NCI-H128 (cell line): ENCODE results near the gene PDSS1.
"Not testable (repeated sequence)": the region's sequence is repeated elsewhere in the genome, so short reads cannot be mapped to it uniquely, and the experiment has no call there.

Experiments
- DNase-seq: peaks from one replicate; lab custom pipeline; 2025; ENCODE audit not compliant: unreplicated experiment; lab: John Stamatoyannopoulos, UW

The PDSS1 gene, protein sequence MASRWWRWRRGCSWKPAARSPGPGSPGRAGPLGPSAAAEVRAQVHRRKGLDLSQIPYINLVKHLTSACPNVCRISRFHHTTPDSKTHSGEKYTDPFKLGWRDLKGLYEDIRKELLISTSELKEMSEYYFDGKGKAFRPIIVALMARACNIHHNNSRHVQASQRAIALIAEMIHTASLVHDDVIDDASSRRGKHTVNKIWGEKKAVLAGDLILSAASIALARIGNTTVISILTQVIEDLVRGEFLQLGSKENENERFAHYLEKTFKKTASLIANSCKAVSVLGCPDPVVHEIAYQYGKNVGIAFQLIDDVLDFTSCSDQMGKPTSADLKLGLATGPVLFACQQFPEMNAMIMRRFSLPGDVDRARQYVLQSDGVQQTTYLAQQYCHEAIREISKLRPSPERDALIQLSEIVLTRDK

DNA sequence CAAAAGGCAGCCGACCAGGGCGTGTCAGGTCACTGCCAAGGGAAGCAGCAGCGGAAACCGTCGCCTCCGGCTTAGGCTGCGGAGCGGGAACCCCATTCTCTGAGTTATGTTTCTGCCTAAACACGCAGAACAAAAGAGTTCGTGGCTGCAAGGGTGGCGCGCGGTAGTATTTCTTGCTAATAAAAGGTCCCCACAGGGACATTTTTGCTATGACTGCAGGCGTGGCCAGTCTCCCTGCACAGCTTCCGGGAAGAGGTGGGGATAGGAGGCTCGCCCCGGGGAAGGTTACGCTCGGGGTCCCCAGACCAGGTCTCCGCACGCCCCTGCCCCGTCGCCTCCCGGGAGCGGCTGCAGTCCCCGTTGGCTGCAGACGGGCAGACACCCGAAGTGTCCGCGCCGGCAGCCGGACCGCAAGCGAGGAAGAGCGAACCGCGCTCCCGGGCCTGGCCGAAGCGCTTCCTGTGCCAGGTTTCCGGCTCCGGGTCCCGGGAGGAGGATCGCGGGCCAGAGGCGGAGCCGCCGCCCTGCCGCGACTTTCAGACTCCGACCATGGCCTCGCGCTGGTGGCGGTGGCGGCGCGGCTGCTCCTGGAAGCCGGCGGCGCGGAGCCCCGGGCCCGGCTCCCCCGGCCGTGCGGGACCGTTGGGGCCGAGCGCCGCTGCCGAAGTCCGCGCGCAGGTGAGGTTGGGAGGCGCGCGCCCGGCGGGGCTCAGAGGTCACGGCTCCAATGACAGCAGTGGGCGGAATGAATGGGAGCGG lies at the start of gene PDSS1:
Gene PDSS1 (plus strand): TSS at position 539 of the 759 bp plus-strand sequence. CDS start 11 bp downstream, at position 550.
- no peak for DNase-seq

DNA sequence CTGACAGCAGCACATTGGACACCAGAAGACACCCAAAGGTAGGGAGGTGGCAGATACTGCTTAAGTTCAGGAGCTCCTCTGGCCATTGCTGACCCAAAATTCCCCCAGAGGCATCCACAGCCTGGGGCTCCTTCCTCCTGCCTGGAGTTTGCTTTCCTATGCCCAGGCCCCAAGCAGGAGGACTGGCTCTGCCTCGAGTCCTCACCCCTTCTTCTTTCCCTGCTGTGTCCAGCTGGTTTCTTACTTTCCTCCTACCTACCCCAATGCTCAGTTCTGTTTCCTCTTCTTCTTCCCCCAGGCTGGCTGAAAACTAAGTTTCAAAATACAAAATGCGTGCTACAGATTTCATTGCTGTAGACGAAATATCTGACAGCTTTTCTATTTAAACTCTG lies 49.3 kb upstream of the PDSS1 start:
- DNase-seq, result not testable (repeated sequence)

DNA sequence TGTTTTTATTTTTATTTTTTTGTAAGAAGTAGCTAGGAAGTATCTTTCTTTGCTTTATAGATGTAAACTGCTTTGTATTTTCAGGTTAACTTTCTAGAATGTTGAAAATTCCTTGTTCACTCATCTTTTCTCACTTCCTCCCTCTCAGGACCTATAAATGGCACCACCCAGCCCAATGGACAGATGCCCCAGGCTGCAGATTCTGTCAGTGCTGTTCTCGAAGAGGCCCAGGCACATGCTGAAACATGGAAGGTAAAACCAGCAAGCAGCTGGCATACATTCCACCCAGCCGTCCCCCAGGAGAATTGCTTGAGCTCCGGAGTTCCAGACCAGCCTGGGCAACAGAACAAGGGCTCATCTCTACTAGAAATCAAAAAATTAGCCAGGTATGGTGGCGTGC lies 47.1 kb upstream of the PDSS1 start:
- no peak for DNase-seq

DNA sequence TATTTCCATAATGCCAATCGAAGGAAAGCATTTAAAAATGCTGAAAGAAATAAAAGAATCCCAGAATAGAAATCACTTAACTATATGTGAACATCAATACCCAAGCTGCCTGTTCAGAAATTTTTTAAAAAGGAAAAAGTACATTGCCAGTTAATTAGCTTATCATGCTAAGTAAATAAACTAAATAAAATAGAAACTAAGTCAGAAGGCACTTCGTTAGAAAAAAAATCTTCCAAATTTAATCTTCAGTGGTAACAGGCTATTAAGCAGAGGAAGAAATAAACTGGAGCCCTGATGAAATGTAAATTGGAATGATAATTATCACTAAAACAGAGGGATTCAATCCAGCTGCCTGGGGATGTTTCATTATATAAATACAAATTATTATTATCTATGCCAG lies 46.0 kb upstream of the PDSS1 start:
- not testable (repeated sequence) for DNase-seq

DNA sequence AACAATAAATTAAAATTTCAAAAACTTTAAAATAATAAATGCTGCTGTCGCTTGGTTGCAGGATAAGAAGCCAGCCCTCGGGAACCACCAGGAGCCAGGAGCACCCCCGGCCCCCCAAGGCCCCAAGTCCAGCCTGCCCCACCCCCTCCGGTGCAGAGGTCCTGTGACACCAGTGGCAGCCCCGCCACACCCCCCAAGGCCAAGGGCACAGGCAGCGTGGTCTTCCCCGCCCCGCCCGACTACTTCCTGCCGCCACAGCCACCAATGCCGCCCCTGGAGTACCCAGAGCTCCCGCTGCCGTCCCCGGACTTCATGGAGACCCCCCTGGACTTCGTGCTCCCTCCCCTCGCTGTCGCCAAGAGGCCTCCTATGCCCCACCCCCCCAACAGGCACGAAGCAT lies 44.5 kb upstream of the PDSS1 start:
- DNase-seq, result no peak

DNA sequence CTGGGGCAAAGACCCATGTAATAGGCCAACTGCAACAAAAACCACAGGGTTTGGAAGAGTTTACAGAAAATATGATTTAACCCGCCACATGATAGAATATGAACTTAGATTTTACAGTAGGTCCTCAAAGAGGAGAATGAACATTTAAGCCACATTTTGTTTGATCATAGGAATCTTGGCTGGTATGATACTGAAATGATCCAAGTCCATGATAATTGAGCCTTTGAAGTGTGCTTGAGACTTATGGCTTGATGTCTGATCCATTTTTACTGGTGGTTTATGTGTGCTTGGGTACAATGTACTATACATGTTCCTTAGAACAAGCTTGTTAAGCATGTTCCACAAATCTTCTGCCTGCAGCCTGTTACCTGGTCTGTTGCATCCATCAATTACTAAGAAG lies 41.8 kb upstream of the PDSS1 start:
- DNase-seq, result no peak

DNA sequence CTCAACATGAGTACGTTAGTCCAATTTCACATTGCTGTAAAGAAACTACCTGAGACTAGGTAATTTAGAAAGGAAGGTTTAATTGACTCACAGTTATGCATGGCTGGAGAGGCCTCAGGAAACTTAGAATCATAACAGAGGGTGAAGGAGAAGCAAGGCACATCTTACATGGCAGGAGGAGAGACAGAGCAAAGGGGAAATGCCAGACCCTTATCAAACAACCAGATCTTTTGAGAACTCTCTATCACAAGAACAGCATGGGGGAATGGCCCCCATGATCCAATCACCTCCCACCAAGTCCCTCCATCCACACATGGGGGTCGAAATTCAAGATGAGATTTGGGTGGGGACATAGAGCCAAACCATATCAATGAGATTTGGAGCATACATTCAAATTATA lies 34.6 kb upstream of the PDSS1 start:
- DNase-seq, result no peak

DNA sequence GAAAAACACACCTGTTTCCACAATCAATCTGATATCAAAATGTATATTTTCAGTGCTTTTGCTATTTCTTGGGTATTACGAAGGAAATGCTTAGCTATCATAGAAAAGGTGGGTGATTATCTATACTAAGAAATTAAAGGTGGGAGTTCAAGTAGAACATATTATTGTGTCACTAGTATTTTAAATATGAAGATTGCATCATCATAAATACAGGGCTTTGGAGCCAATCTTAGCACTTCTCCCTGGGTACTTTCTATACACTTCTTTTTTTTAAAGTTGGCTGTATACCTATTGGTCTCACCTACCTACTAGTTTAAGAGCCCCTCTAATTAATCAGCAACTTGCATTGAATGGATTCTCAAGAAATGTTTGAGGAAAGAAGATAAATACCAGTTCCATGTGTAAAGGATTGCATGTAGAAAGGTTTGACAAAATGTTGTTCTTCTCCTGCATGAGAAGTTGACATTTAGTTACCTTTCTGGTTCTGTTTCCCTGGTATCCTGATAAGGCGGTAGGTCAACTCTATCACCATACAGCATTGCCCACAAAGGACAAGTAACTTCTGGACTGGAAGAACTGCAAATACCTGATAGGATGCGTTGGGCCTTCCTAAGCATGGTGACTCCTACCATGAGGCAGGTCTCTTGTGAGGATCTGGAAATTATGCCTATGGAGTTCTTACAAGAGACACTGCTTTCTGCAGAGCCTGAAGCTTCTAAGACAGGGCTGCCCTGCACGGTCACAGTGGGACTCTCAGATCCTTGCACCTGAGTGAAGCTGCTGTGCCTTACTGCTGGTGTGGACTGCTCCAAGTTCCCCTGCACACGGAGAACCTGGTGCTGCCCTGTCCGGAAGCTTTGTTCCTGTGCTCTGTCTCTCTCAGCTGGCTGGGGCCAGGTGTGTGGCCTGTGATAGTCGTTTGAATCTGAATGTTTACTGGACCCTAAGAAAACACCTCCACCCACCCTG lies 32.1 kb upstream of the PDSS1 start:
- DNase-seq, result no peak

DNA sequence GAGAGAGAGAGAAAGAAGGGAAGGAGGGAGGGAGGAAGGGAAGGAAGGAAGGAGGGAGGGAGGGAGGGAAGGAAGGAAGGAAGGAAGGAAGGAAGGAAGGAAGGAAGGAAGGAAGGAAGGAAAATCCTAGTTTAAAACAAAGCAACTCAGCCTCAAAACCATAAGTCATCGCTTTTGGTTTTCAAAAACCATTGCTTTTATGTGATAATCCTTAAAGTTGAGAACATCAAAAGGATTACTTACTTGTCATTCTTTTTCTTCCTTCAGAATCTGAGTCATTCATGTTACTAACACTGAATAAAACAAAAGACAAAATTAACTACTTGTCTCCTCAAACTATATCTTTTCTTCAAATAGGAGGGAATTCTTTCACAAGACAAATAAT lies 21.6 kb upstream of the PDSS1 start:
- DNase-seq, result no peak

DNA sequence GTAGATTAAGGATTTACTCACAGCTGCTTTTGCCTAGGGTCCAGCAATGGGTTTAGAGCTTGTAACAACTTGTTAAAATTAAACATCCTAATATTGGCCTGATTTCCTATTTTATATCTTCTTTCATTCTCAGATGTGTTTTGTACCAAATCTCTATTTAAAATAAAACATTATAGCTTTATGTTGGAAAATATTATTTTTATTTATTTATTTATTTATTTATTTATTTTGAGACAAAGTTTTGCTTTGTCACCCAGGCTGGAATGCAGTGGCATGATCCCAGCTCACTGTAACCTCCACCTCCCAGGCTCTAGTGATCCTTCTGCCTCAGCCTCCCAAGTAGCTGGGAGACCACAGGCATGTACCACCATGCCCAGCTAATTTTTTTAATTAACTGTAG lies 17.9 kb upstream of the PDSS1 start:
- DNase-seq, result no peak

DNA sequence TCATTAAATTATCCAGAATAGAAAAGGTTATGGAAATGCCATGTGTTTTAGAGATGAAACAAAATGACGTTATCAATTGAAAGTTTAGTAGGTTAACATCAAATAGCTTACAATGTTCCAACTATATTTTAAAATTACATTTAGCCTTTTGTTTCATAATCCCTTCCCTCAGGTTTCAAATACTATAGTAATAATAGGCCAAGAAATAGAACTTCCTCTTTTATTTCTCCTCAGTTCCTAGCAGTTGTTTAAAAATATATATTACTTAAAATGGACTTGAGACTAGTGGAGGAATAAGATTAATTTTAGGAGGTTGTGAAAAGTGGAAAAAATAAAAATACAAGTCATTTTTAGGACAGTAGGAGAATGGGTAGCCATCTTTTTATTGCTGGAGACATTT lies 16.4 kb upstream of the PDSS1 start:
- DNase-seq, result no peak

DNA sequence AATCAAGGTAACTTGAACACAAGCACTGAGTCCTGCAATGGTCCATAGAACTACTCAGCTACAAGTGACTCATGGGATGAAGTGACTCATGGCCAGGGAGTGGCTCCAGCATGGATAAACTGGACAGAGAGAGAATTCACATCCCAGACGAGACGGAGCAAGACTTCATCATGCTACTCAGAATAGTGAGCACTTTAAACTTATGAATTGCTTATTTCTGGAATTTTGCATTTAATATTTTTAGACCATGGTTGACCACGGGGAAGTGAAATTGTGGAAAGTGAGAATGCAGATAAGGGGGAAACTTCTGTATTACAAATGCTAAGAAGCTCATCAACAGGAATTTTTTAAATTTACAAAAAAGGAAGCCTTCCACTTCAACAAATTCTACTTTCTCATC lies 15.5 kb upstream of the PDSS1 start:
- not testable (repeated sequence) for DNase-seq

DNA sequence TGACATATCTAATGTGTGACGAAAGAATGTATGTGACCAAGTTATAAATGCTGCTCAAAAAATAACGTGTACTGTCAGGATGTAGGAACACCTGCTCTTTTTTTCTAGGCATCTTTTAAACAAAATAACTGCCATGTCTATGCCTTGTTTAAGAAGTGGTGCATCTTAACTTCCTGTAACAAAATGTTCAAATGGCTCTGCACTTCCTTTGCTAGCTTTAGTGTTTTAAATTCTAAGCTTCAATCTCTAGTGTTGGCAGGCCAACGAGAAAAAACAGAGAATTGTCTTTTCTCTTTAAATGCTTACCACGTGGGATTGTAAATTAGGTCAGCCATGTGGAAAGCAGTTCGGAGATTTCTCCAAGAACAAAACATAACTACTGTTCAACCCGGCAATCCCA lies 14.6 kb upstream of the PDSS1 start:
- no peak for DNase-seq

DNA sequence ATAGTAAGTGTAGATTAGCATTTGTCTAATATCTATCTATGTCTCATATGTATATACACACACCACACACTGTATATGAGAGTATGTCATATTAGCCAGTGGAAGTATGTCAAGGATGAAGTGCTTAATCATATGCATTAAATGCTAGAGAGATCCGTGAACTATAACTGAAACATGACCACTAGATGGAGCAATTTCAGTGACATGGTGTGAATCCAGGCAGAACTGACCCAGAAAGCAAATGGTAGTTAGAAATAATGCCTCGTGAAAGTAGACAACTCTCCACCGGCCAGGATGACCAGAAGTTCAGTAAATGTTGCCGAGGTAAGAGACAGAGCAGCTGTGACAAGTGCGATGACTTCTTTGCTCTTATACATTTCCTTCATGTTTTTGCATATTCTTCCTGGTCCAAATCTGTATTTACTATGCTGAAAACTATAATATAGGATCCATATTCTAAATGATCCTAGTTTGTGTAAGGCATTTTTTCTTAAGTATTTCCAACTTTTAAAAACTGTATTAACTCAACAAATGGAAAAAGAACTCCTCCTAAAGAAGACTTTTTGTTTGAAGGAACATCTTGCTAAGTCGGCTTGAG lies 12.7 kb upstream of the PDSS1 start:
- DNase-seq, result not testable (repeated sequence)

DNA sequence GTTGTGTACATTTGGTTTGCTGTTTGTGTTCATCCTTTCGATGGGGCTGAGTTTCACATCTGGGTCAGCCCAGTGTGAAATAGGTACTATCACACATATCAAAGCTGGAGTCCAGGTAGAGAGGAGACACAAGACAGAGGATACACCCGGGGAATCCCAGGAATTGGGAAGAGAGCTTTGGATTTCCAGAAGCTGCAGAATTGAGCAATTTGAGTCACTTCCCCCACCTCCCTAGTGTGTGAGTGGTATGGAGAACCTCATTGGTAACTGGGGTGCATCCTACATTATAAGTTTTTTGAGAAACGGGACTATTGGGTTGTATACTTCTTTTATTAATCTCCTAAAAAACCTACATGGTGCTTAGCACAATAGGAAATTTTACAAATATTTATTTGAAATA lies 12.1 kb upstream of the PDSS1 start:
- DNase-seq, result no peak

DNA sequence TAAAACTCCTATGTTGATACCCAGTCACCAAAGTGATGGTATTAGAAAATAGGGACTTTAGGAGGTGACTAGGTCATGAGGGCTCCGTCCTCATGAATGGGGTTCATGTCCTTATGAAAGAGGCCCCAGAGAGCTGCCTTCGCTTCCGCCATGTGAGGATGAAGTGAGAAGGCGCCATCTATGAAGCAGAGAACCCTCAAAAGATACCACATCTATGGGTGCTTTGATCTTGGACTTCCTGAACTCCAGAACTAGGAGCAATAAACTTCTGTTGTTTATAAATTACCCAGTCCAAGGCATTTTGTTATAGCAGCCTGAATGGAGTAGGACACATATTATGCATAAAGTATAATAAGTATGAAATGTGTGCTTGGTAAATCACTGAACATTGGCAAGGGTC lies 8.1 kb upstream of the PDSS1 start:
- no peak for DNase-seq

DNA sequence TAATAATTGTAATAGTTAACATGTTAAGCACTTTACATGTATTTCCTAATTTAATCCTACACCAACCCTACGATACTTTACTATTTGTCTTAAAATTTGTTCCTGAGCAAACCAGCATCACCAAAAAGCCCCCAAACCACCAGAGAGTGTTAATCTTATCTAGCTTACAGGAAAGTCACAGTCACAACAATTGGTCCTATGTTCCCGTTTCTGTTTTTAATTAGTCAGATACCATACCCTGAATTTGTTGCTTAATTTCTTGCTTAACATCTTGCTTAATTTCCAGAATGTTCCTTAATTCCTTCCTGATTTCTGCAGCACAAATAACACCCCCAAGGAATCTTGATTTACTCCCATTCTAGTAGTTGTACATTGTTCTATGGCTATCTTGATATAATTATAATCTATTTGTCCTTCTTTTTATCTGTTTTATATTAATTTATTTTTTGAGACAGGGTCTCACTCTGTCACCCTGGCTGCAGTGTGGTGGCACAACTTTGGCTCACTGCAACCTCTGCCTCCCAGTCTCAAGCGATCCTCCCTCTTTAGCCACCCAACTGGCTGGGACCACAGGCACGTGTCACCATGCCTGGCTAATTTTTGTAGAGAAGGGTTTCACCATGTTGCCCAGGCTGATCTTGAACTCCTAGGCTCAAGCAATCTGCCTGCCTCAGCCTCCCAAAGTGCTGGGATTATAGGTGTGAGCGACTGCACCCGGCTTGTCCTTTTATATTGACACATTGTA lies 6.6 kb upstream of the PDSS1 start:
- DNase-seq, result no peak

DNA sequence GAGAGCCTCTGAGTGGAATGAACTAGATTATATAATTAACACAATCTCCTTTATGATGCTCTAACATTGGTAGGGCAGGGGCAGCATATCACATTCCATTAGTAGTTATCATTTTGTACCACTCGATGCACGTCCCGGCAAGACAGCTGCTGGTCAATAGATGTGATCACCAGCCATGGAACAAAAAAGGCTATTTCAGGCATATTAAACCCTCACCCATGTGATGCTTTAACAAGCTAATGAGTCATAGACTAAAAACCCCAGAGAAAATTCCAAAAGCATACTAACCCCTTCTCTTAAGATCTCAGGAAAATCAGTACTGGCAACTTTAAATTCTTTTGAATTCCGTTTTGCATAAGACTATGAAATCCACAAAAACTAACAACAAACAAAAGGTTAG lies 3.0 kb upstream of the PDSS1 start:
- DNase-seq, result not testable (repeated sequence)

DNA sequence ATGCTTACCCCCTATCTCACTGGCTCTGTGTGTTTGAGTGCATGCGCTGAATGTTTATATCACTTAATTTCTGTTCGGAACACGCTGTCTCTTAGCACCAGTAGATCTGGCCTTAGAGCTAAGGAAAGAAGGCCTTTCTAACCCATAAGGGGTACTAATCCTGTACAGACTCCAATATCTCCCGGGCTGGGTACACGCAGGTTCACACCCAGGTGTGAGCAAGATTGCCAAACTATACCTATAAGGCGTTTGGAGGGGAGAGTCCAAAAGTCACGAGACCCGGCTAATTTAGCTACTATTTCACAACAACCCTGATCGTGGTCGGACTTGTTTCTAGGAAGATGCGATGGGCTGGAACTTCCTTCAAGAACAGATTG lies 727 bp upstream of the PDSS1 start:
- no peak for DNase-seq

DNA sequence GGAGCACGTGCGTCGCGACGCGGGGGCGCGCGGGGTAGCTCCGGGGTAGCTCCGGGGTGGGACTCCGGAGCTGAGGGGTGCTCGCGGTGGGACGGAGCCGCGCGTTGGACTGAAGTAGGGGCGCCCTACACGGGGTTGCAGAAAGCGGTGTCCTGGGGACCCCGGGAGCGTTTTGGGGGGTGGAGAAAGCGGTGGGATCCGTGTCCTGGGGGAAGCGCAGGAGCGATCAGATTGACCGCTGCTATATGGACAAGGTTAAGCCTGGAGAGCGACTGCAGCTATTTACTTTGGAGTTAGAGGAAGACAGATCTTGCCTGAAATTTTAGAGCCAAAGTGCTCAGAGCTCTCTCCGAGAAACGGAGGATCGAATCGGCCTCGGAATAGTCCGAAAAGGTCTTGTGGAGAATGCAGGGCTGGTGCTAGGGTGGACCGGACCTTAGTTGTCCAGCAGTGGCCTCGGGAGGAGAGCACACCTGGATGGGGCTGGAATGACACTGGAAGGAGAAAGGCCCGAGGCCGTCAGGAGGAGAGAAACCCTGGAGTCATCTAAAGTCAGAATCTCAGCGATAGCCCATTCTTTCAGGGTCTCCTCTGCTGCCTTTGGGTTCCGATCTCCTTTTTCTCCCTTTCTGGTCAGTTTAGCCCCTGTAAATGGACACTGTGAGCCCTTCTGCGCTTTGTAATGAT lies 564 bp downstream of the PDSS1 start:
- DNase-seq, result no peak
